ENCODE measurements around the gene SLC35F1. TPM values are rescaled to one million over a fixed set of nuclear protein-coding genes. Genes with fewer than 3 reads are reported as not detected.

The SLC35F1 gene
- total and polyA plus RNA-seq, 10 of the 15 experiments (the other 5 are each of a cell fraction or from before 2014, with no cell fraction given), result 0.01 TPM; not detected in 9

DNA sequence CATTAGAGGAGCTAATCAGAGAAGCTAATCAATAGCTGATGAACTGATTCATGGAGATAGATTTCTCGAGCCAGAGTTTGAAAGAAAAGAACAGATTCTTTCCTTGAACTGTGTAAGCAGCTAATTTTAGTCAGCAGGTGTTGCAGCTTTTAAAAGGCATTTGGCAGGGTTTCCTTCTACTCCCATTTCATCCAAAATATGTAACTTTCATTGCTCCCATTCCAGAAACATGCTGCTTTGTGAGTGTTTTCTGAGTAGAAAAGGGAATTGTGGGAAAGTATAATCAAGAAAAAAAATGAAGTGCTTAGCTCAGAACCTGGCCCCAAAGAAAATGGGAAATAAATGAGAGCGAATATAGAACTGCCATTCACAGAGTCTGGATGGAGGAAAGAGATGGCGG is 20.8 kb downstream of the SLC35F1 start:
- H3K36me3 ChIP-seq (ENCODE audit: control insufficient read depth in 2 of 2, insufficient read depth in 2 of 2, low read length in 1 of 2), result no peaks in the 10 kb centered on the region
- no peak overlapping the region for H3K27ac ChIP-seq (ENCODE audit: control insufficient read depth, insufficient read depth)
- ChIA-PET CTCF (no interaction called here), SMC1A (ENCODE audit: uncharacterized antibody, unreplicated experiment) (no interaction called here), POLR2A (no interaction called here), RAD21 (ENCODE audit: unreplicated experiment) (no interaction called here)
- no peak overlapping the region for H2AFZ ChIP-seq (ENCODE audit: control insufficient read depth, low read depth, low read length)
- no peaks in the 10 kb centered on the region for H3K4me1 ChIP-seq (ENCODE audit: control insufficient read depth, insufficient read depth, low read length)
- H3K4me3 ChIP-seq, result no peak overlapping the region
- no peaks in the 10 kb centered on the region for H3K79me2 ChIP-seq (ENCODE audit: control insufficient read depth, insufficient read depth, low read length)
- H3K9me3 ChIP-seq (replicated peaks; ENCODE audit: control insufficient read depth, insufficient read depth, low read length), result peaks cover 4% of the 10 kb centered on the region; the same call in 2 of the 3 replicates
- H3K9ac ChIP-seq (ENCODE audit: control insufficient read depth, insufficient read depth, low read length), result no peak overlapping the region
- TF ChIP-seq NFYB (IDR thresholded peaks at IDR 0.05; ENCODE audit: insufficient read depth, low read depth, low read length) (no peak), CHD1 (IDR thresholded peaks at IDR 0.05; ENCODE audit: low read depth, low read length) (no peak)
- ATAC-seq (no peak), DNase-seq (ENCODE audit: low read depth, low spot score) (no peak), FAIRE-seq (no peak)
- intact Hi-C loops (cut with micrococcal nuclease; ENCODE audit: unreplicated experiment) (no loop called here), in situ Hi-C loops (cut with MboI) (no loop called here)
- H4K20me1 ChIP-seq (ENCODE audit: control insufficient read depth, insufficient read depth), result no peaks in the 10 kb centered on the region
- 46% methylated on average over 3 of the region's 3 CpGs for WGBS (ENCODE audit: insufficient coverage, insufficient replicate concordance, low lambda C conversion rate, missing lambda C conversion rate)
- no peak overlapping the region for H3K4me2 ChIP-seq (ENCODE audit: control insufficient read depth, insufficient read depth)
- no peaks in the 10 kb centered on the region for H3K27me3 ChIP-seq (replicated peaks in 1 of 2; ENCODE audit: control insufficient read depth in 2 of 2, insufficient read depth in 2 of 2, low read length in 1 of 2)
- no TSS peak for BruUV-seq (replicated peaks)

DNA sequence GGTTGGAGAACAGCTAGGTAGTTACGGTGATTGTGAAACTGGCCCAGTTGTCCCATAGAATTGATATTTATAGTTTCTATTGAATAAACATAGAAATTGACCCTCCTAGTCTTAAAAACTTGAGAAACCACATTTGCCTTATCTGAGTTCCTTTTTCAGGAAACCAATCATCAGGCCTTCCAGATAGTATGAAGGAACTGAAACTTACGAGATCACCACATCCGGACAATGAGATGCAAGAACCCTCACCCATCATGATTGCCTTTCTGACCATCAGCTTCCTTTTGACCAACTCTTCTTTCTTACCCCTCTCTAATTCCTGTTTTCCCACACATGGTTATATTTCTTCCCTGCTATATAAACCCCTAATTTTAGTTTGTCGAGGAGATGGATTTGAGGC is 21.8 kb downstream of the SLC35F1 start:
- ChIA-PET POLR2A (no interaction called here), CTCF (no interaction called here), RAD21 (ENCODE audit: unreplicated experiment) (no interaction called here), SMC1A (ENCODE audit: uncharacterized antibody, unreplicated experiment) (no interaction called here)
- BruUV-seq (replicated peaks), result no TSS peak
- intact Hi-C loops (cut with micrococcal nuclease; ENCODE audit: unreplicated experiment), result no loop called here
- ATAC-seq, result no peak
- no peak for FAIRE-seq
- Histone ChIP-seq H3K36me3 (ENCODE audit: control insufficient read depth in 2 of 2, insufficient read depth in 2 of 2, low read length in 1 of 2) (no peaks in the 10 kb centered on the region), H2AFZ (ENCODE audit: control insufficient read depth, low read depth, low read length) (no peak overlapping the region), H3K4me3 (no peak overlapping the region), H3K27ac (ENCODE audit: control insufficient read depth, insufficient read depth) (no peak overlapping the region), H3K27me3 (replicated peaks in 1 of 2; ENCODE audit: control insufficient read depth in 2 of 2, insufficient read depth in 2 of 2, low read length in 1 of 2) (no peaks in the 10 kb centered on the region), H3K4me2 (ENCODE audit: control insufficient read depth, insufficient read depth) (no peak overlapping the region), H3K9me3 (replicated peaks; ENCODE audit: control insufficient read depth, insufficient read depth, low read length) (peaks cover 4% of the 10 kb centered on the region; the same call in 2 of the 3 replicates), H3K4me1 (ENCODE audit: control insufficient read depth, insufficient read depth, low read length) (no peaks in the 10 kb centered on the region), H3K9ac (ENCODE audit: control insufficient read depth, insufficient read depth, low read length) (no peak overlapping the region), H3K79me2 (ENCODE audit: control insufficient read depth, insufficient read depth, low read length) (no peaks in the 10 kb centered on the region), H4K20me1 (ENCODE audit: control insufficient read depth, insufficient read depth) (no peaks in the 10 kb centered on the region)
- in situ Hi-C loops (cut with MboI), result no loop called here
- WGBS (ENCODE audit: insufficient coverage, insufficient replicate concordance, low lambda C conversion rate, missing lambda C conversion rate), result 17% methylated on average over 4 of the region's 4 CpGs
- no peak for DNase-seq (ENCODE audit: low read depth, low spot score)
- TF ChIP-seq LARP7 (IDR thresholded peaks at IDR 0.05) (no peak), ATF7 (IDR thresholded peaks at IDR 0.05; ENCODE audit: low read depth) (no peak), SREBF2 (IDR thresholded peaks at IDR 0.05; ENCODE audit: low read length) (no peak), EZH2 (IDR thresholded peaks at IDR 0.05; ENCODE audit: borderline replicate concordance, control insufficient read depth, low read depth, low read length) (no peak), MTA2 (IDR thresholded peaks at IDR 0.05; ENCODE audit: low read depth) (no peak), NBN (IDR thresholded peaks at IDR 0.05) (no peak), ZNF24 (IDR thresholded peaks at IDR 0.05) (no peak), IKZF1 (conservative IDR thresholded peaks at IDR 0.05) (no peak), ZNF622 (IDR thresholded peaks at IDR 0.05) (no peak), PAX5 (IDR thresholded peaks at IDR 0.05; ENCODE audit: borderline replicate concordance, low read depth, low read length) (no peak), FOXK2 (IDR thresholded peaks at IDR 0.05) (no peak), CHD1 (IDR thresholded peaks at IDR 0.05; ENCODE audit: low read depth, low read length) (no peak)
- TF ChIP-seq, protein P1, sequence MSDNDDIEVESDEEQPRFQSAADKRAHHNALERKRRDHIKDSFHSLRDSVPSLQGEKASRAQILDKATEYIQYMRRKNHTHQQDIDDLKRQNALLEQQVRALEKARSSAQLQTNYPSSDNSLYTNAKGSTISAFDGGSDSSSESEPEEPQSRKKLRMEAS (IDR thresholded peaks at IDR 0.05; ENCODE audit: low read depth, low read length), result no peak
- TF ChIP-seq, protein P2, sequence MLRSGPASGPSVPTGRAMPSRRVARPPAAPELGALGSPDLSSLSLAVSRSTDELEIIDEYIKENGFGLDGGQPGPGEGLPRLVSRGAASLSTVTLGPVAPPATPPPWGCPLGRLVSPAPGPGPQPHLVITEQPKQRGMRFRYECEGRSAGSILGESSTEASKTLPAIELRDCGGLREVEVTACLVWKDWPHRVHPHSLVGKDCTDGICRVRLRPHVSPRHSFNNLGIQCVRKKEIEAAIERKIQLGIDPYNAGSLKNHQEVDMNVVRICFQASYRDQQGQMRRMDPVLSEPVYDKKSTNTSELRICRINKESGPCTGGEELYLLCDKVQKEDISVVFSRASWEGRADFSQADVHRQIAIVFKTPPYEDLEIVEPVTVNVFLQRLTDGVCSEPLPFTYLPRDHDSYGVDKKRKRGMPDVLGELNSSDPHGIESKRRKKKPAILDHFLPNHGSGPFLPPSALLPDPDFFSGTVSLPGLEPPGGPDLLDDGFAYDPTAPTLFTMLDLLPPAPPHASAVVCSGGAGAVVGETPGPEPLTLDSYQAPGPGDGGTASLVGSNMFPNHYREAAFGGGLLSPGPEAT (IDR thresholded peaks at IDR 0.05; ENCODE audit: low read depth), result no peak
- TF ChIP-seq, protein P3, sequence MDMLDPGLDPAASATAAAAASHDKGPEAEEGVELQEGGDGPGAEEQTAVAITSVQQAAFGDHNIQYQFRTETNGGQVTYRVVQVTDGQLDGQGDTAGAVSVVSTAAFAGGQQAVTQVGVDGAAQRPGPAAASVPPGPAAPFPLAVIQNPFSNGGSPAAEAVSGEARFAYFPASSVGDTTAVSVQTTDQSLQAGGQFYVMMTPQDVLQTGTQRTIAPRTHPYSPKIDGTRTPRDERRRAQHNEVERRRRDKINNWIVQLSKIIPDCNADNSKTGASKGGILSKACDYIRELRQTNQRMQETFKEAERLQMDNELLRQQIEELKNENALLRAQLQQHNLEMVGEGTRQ (IDR thresholded peaks at IDR 0.05; ENCODE audit: borderline replicate concordance, low read depth, low read length), result no peak
- TF ChIP-seq, protein P4, sequence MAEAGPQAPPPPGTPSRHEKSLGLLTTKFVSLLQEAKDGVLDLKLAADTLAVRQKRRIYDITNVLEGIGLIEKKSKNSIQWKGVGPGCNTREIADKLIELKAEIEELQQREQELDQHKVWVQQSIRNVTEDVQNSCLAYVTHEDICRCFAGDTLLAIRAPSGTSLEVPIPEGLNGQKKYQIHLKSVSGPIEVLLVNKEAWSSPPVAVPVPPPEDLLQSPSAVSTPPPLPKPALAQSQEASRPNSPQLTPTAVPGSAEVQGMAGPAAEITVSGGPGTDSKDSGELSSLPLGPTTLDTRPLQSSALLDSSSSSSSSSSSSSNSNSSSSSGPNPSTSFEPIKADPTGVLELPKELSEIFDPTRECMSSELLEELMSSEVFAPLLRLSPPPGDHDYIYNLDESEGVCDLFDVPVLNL (IDR thresholded peaks at IDR 0.05; ENCODE audit: low read depth, low read length), result no peak
